Measurements from ENCODE around the gene EFTUD2.

The EFTUD2 gene

DNA sequence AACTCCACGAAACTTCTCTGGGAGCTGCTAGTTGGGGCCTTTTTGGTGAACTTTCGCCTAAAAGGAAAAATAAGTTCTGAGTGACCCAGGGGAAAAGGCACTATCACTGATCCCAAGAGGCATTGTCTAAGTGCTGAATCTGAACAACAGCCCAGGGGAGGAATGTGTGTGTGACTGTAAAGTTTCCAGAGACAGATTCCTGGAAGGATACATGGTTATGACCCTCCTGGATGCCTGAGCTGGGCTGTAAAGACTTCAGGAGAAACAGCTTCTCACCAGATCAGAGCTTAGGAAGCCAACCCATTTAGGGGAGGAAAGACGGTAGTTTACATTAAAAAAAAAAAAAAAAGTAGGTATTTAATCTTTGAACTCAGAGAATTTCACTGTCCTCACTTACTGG lies 31.4 kb downstream of the EFTUD2 start:
- no peak for TF ChIP-seq GATA2 (IDR thresholded peaks at IDR 0.05; ENCODE audit: low read depth, low read length)
- TF ChIP-seq GATA3 (IDR thresholded peaks at IDR 0.05; ENCODE audit: low read depth, low read length), result no peak

DNA sequence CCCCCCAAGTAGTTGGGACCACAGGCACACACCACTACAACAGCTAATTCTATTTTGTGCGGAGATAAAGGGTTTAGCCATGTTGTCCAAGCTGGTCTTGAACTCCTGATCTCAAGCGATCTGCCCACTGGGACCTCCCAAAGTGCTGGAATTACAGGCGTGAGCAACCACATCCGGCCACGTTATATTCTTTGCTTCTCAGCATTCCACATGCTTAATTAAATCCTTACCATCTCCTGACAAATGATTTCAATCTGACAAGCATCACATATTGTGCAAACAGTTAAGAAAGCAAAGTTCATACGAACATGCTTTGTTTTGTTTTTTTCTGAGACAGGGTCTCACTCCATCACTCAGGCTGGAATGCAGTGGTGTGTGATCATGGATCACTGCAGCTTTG lies 33.3 kb downstream of the EFTUD2 start:
- no peak for TF ChIP-seq GATA3 (IDR thresholded peaks at IDR 0.05; ENCODE audit: low read depth, low read length)
- no peak for TF ChIP-seq GATA2 (IDR thresholded peaks at IDR 0.05; ENCODE audit: low read depth, low read length)

DNA sequence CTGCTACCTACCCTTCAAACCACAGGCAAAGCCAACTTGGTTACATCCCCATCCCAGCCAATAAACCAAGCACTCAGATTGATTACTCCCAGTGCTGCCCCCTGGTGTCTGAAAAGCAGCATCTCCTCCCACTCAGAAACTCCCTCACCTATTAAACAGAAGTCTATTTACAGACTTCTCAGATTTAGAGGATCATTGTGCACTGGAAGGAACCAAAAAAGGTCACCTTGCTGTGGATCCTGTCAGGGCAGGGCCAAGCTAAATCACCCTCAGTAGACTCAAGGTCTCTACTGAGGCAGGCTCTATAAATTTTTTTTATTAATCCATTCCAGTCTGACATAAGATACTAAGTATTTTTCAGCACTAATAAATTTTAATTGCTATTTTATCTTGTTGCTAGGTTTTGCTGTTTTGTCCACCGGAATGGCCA lies 34.0 kb downstream of the EFTUD2 start:
- TF ChIP-seq GATA2 (IDR thresholded peaks at IDR 0.05; ENCODE audit: low read depth, low read length), result no peak
- TF ChIP-seq GATA3 (IDR thresholded peaks at IDR 0.05; ENCODE audit: low read depth, low read length), result no peak

DNA sequence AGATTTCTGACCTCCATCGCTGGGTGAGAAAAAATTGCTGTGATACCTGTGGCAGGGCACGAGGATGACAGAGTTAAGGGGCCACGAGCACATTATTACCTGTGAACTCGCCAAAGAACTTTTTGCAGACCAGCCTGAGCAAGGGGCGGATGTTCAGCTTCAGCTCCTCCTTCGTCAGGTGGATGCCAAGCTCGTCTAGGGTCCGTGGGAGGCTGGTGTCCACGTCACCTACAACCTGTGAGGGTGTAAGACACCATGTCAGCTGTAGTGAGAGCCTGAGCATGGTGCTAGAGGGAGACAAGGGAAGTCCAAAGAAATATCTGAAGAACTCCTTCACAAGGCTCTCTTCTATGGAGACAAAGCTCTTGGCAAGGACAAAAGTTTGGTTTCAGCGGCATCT lies 34.4 kb downstream of the EFTUD2 start:
- no peak for TF ChIP-seq GATA3 (IDR thresholded peaks at IDR 0.05; ENCODE audit: low read depth, low read length)
- no peak for TF ChIP-seq GATA2 (IDR thresholded peaks at IDR 0.05; ENCODE audit: low read depth, low read length)

DNA sequence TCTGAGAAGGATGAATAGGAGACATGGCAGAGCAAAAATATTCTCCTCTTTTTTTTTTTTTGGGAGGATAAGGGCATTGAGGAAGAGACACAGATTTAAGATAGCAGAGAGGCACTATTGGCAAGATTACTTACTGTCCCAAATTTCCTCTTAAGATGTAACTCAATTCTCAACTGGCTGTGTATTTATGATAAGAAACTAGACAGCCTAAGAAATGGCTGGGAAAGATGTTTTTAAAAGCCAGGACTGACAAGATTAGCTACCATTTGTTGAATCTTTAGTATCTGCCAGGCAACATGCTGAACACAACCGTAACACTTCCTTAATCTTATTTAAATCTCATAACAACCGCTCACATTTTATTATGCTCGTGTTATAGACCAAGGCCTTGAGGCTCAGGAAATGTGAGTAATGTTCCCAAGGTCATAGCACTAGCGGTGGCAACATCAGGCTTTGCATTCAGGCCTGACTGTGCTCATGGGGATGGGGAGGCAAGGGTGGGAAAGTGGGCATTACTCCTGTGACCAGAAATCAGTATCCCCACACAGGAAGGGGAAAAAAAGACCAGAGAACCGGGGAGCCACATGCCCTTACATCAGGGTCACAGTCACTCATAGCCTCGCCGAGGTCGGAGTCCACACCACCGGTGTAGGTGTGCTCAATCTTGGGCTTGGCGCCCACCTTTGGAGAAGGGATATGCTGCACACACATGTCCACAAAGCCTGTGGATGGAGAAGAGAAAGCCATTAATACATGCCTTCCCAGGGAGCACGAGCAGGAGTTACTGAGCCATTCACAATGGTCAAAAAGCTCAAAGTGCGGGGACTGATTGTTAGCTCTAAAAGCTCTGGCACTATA lies 36.0 kb downstream of the EFTUD2 start:
- TF ChIP-seq GATA3 (IDR thresholded peaks at IDR 0.05; ENCODE audit: low read depth, low read length) (no peak), GATA2 (IDR thresholded peaks at IDR 0.05; ENCODE audit: low read depth, low read length) (no peak)

DNA sequence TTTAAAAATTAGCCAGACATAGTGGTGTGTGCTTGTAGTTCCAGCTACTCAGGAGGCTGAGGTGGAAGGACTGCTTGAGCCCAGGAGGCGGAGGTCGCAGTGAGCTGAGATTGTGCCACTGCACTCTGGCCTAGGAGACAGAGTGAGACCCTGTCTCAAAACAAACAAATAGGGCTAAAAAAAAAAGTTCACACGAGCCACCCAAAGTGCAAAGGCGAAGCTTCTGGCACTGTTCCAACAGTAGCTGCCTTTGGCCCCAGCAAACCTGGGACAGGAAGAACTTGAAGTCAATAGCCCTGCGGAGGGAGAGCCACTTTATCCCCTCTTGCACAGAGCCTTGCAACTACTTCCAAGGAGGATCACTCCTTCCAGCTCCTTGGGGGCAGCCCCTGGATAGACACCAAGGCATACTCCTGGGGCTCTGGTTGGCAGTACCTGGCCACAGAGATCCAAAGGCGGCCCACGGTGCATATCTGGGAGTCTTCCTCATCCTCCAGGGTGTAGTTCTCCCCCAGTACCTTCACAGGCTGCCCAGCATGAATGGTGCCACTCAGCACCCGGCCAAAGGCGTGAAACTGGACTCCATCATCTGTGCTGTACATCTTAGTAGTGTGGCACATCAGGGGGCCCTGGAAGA lies 36.8 kb downstream of the EFTUD2 start:
- TF ChIP-seq GATA2 (IDR thresholded peaks at IDR 0.05; ENCODE audit: low read depth, low read length), result no peak
- TF ChIP-seq GATA3 (IDR thresholded peaks at IDR 0.05; ENCODE audit: low read depth, low read length), result no peak

DNA sequence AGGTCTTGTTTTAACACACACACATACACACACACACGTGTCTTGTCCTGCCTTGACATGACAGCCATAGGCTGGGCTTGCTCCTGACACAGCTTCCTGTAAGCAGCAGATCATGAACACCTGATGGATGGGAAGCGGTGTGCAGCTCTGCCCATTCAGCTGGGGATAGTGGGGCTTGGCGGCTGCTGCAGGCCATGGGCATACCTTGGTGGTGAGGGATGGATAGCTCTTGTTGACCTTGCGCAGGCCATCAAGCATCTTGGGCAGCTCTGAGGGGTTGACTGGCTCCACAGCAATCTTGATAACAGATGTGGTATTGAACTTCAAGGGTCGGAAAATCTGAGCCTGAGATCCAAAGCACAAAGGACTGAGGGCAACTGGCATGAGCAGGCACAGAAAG lies 39.5 kb downstream of the EFTUD2 start:
- TF ChIP-seq GATA3 (IDR thresholded peaks at IDR 0.05; ENCODE audit: low read depth, low read length) (no peak), GATA2 (IDR thresholded peaks at IDR 0.05; ENCODE audit: low read depth, low read length) (no peak)

DNA sequence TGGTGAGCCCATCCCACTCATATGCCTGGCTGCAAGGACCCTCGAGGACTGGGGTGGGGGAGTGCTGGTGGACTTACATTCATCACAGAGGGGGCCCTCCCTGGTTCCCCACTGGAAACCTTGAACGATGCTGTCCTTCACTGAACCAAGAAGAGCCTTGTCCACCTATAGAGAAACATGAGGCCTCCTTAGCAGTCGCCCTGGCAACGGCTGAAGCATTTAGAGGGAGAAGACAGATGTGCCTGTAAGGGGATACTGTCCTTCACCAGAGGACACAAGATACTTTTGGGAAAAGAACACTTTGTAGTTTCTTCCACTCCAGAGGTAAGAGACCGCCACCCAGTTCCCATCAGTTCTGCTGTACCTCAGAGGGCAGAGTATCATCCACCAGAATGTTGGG lies 45.1 kb downstream of the EFTUD2 start:
- TF ChIP-seq GATA3 (IDR thresholded peaks at IDR 0.05; ENCODE audit: low read depth, low read length) (no peak), GATA2 (IDR thresholded peaks at IDR 0.05; ENCODE audit: low read depth, low read length) (no peak)

DNA sequence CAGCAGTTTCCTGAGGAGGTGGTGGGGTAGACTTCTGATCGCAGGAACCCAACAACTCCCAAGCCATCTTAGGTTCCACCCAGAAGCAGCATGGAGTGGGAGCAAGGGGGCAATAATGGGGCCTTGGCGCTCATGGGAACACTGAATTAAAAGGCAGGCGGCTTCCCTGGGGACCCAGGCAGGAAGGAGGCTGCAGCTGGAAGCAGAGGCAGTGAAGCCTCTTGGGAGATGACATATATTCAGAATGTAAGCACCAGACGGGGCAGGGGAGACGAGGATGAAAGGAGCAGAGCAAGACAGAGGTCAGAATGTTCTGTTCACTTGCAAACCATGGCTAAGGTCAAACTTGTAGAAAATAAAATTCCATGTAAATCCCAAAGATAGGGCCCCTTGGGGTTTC lies 48.6 kb downstream of the EFTUD2 start:
- TF ChIP-seq GATA2 (IDR thresholded peaks at IDR 0.05; ENCODE audit: low read depth, low read length) (no peak), GATA3 (IDR thresholded peaks at IDR 0.05; ENCODE audit: low read depth, low read length) (no peak)

DNA sequence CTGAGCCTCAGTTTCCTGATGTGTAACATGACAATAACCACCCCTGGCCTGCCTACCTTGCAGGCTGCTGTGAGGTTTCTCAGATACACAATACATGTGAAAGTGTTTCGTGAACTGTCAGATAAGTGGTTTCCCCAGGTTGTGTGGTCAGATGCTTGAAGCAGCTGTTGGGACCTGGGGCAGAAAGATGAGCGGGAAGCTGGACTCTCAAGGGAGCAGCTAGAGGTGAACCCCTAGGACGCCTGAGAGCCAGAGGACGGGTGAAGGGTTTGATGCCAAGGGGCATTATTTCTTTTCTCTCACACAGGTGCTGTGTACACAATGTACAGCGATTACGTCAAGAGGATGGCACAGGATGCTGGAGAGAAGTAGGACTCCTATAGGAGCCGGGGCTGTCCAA lies 49.2 kb downstream of the EFTUD2 start:
- TF ChIP-seq GATA3 (IDR thresholded peaks at IDR 0.05; ENCODE audit: low read depth, low read length) (no peak), GATA2 (IDR thresholded peaks at IDR 0.05; ENCODE audit: low read depth, low read length) (no peak)

DNA sequence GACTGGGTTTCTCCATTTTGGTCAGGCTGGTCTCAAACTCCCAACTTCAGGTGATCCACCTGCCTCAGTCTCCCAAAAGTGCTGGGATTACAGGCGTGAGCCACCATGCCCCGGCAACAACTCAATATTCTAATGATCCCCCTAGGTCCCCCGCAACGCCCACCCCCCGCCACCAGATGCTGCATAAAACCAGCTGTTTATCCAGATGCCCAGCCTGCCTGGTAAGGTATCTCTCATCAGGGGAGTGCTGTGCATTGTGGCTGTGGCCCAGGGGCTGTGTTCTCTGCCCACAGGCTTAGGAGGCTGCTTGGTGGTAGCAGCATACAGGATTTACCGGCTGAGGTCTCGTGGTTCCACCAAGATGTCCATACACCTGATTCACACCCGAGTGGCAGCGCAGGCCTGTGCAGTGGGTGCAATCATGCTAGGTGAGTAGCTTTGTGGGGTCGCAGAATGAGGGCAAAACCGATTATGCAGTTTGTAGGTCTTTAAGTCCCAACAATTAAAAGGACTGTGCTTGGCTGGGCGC lies 50.2 kb downstream of the EFTUD2 start:
- TF ChIP-seq GATA3 (IDR thresholded peaks at IDR 0.05; ENCODE audit: low read depth, low read length) (no peak), GATA2 (IDR thresholded peaks at IDR 0.05; ENCODE audit: low read depth, low read length) (no peak)

DNA sequence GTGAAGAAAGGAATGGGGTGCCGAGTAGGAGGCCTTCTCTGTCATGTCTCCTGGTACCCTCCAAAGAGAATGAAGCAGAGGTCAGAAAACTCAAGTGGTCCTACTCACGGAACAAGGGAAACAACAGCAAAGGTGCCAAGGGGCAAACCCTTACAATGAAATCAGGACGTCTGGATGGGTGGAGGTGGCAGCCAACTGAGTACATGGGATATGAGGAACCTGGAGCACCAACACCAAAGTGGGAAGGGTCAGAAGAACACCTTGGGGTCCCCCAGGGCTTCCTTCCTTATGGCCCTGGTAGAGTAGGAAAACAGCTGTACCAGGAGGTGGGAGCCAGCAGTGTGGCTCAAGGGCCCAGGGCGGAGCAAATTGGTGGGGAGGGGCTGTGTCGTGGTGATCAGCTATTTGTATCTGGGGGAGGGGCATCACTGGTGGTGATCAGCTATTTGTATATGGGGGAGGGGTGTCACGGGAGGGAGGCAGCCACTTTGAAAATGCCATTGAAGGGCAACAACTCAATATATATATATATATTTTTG lies 50.9 kb downstream of the EFTUD2 start:
- TF ChIP-seq GATA3 (IDR thresholded peaks at IDR 0.05; ENCODE audit: low read depth, low read length), result no peak
- no peak for TF ChIP-seq GATA2 (IDR thresholded peaks at IDR 0.05; ENCODE audit: low read depth, low read length)

DNA sequence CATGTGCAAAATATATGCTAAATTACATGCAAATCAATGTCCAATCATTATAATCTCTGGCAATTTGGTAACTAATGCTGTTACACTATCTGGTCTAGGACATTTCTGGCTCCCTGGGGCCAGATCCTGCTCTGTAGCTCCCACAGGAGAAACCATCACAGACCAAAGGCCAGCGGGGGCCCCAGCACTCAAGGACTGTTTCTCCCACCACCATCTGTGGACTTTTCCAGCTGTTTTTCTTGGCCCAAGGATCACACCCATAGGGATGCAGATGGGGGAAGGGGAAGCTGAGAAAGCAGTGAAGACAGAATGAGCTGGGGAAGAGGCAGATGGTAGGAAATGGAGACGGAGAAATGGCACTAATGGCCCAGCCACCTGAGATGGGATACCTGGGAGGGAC lies 51.7 kb downstream of the EFTUD2 start, which contains the start of gene HIGD1B:
Gene HIGD1B (plus strand): TSS at position 298 of the 400 bp plus-strand sequence. CDS start 270 bp downstream, outside the sequence.
- no peak for TF ChIP-seq GATA3 (IDR thresholded peaks at IDR 0.05; ENCODE audit: low read depth, low read length)
- no peak for TF ChIP-seq GATA2 (IDR thresholded peaks at IDR 0.05; ENCODE audit: low read depth, low read length)

DNA sequence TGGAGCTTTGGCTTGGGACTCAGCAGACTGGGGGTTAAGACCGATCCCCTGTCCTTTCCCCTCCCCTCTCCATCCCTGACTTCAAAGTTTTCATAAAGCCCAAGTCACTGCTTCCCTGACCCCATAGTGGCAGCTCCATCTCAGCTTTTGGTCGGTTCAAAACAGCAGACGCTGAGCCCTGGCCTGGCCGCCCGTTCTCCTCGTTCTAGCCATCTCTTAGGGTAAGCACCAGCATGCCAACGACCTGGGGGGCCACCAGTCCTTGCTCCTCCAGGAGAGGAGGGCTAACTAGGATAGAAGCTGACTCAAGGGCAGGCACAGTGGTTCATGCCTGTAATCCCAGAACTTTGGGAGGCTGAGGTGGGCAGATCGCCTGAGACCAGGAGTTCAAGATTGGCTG lies 53.0 kb downstream of the EFTUD2 start:
- TF ChIP-seq GATA3 (IDR thresholded peaks at IDR 0.05; ENCODE audit: low read depth, low read length), result no peak
- TF ChIP-seq GATA2 (IDR thresholded peaks at IDR 0.05; ENCODE audit: low read depth, low read length), result no peak
